Liver (tissue), 3 donors: Measurements from ENCODE around the gene ING1.

ENCODE experiments used
- EGR1 ChIP-seq, 2 donors: IDR thresholded peaks; 2 replicates each; pipeline ENCODE4 v1.6.1; 2016 to 2018; ENCODE audit warnings: antibody characterized with exemption in 2 of 2, low read depth in 2 of 2
- FOXA2 ChIP-seq: IDR thresholded peaks from 2 replicates; pipeline ENCODE4 v1.6.1; 2016; ENCODE audit warnings: antibody characterized with exemption
- HNF4A ChIP-seq, 2 donors: conservative IDR thresholded peaks; 2 replicates each; pipeline ENCODE4 v1.6.1; 2016; ENCODE audit warnings: antibody characterized with exemption in 2 of 2, mild to moderate bottlenecking in 2 of 2
- JUND ChIP-seq, 2 donors: IDR thresholded peaks; 2 replicates each; pipeline ENCODE4 v1.6.1; 2016; ENCODE audit warnings: antibody characterized with exemption in 2 of 2
- NR2F2 ChIP-seq: IDR thresholded peaks from 2 replicates; pipeline ENCODE4 v1.6.1; 2016; ENCODE audit warnings: antibody characterized with exemption
- RXRA ChIP-seq, 2 donors: IDR thresholded peaks; 2 replicates each; pipeline ENCODE4 v1.6.1; 2017 to 2018; ENCODE audit warnings: antibody characterized with exemption in 2 of 2, mild to moderate bottlenecking in 1 of 2
- SP1 ChIP-seq: IDR thresholded peaks from 2 replicates; pipeline ENCODE4 v1.6.1; 2018; ENCODE audit warnings: antibody characterized with exemption, mild to moderate bottlenecking
- TAF1 ChIP-seq: conservative IDR thresholded peaks from 2 replicates; pipeline ENCODE4 v1.6.1; 2016; ENCODE audit warnings: antibody characterized with exemption, mild to moderate bottlenecking
- YY1 ChIP-seq: IDR thresholded peaks from 2 replicates; pipeline ENCODE4 v1.6.1; 2016; ENCODE audit warnings: antibody characterized with exemption, mild to moderate bottlenecking
- TF ChIP-seq, protein P1 (sequence below): fragments of 150-350 bp; IDR thresholded peaks from 2 replicates; pipeline ENCODE4 v1.5.1; 2017; ENCODE audit warnings: improper control_type of control experiment, low read depth, low read length; ENCODE audit not compliant: missing input control
- TF ChIP-seq, protein P2 (sequence below): IDR thresholded peaks from 2 replicates; pipeline ENCODE4 v1.6.1; 2016; ENCODE audit warnings: antibody characterized with exemption
- TF ChIP-seq, protein P3 (sequence below): IDR thresholded peaks from 2 replicates; pipeline ENCODE4 v1.6.1; 2016; ENCODE audit warnings: antibody characterized with exemption, mild to moderate bottlenecking
- TF ChIP-seq, protein P4 (sequence below): IDR thresholded peaks from 2 replicates; pipeline ENCODE4 v1.6.1; 2016; ENCODE audit warnings: antibody characterized with exemption
- donor health status: healthy.
- donor health status: healthy.

DNA sequence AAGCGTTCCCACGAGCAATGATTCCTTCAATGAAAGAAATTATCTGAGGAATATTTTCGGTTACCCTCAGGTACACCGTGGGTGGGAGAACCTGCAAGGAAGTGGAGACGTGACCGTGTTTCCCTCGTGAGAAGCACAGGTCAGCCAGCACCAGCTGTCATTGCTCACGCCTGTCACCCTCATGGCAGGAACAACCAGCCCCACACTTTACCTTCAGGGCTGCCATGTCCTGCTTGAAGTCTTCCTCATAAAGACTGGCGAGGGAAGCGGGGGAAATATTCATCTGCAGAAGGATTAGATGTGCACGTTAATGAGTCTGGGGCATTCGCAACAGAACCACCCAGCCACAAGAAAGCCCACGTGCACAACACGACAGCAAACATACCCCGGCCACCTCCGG, 25.8 kb upstream of the ING1 start:
- TF ChIP-seq RXRA (IDR thresholded peaks at IDR 0.05): no peak
- TF ChIP-seq, protein P1, sequence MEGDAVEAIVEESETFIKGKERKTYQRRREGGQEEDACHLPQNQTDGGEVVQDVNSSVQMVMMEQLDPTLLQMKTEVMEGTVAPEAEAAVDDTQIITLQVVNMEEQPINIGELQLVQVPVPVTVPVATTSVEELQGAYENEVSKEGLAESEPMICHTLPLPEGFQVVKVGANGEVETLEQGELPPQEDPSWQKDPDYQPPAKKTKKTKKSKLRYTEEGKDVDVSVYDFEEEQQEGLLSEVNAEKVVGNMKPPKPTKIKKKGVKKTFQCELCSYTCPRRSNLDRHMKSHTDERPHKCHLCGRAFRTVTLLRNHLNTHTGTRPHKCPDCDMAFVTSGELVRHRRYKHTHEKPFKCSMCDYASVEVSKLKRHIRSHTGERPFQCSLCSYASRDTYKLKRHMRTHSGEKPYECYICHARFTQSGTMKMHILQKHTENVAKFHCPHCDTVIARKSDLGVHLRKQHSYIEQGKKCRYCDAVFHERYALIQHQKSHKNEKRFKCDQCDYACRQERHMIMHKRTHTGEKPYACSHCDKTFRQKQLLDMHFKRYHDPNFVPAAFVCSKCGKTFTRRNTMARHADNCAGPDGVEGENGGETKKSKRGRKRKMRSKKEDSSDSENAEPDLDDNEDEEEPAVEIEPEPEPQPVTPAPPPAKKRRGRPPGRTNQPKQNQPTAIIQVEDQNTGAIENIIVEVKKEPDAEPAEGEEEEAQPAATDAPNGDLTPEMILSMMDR: no peak
- TF ChIP-seq, protein P2, sequence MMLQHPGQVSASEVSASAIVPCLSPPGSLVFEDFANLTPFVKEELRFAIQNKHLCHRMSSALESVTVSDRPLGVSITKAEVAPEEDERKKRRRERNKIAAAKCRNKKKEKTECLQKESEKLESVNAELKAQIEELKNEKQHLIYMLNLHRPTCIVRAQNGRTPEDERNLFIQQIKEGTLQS: no peak
- TF ChIP-seq HNF4A (conservative IDR thresholded peaks at IDR 0.05): no peak
- no peak for TF ChIP-seq EGR1 (IDR thresholded peaks at IDR 0.05; ENCODE audit: low read depth in 2 of 2)
- no peak for TF ChIP-seq SP1
- TF ChIP-seq TAF1: no peak
- TF ChIP-seq, protein P3, sequence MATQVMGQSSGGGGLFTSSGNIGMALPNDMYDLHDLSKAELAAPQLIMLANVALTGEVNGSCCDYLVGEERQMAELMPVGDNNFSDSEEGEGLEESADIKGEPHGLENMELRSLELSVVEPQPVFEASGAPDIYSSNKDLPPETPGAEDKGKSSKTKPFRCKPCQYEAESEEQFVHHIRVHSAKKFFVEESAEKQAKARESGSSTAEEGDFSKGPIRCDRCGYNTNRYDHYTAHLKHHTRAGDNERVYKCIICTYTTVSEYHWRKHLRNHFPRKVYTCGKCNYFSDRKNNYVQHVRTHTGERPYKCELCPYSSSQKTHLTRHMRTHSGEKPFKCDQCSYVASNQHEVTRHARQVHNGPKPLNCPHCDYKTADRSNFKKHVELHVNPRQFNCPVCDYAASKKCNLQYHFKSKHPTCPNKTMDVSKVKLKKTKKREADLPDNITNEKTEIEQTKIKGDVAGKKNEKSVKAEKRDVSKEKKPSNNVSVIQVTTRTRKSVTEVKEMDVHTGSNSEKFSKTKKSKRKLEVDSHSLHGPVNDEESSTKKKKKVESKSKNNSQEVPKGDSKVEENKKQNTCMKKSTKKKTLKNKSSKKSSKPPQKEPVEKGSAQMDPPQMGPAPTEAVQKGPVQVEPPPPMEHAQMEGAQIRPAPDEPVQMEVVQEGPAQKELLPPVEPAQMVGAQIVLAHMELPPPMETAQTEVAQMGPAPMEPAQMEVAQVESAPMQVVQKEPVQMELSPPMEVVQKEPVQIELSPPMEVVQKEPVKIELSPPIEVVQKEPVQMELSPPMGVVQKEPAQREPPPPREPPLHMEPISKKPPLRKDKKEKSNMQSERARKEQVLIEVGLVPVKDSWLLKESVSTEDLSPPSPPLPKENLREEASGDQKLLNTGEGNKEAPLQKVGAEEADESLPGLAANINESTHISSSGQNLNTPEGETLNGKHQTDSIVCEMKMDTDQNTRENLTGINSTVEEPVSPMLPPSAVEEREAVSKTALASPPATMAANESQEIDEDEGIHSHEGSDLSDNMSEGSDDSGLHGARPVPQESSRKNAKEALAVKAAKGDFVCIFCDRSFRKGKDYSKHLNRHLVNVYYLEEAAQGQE: no peak
- no peak for TF ChIP-seq FOXA2
- TF ChIP-seq, protein P4, sequence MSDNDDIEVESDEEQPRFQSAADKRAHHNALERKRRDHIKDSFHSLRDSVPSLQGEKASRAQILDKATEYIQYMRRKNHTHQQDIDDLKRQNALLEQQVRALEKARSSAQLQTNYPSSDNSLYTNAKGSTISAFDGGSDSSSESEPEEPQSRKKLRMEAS: no peak
- no peak for TF ChIP-seq NR2F2
- TF ChIP-seq YY1: no peak
- no peak for TF ChIP-seq JUND (IDR thresholded peaks at IDR 0.05)
